GM12864 (cell line): Measurements from ENCODE around the gene ATRIP.

Experiments
- DNase-seq: peaks from one replicate; pipeline ENCODE4 v3.0.0-alpha.2; 2011; ENCODE audit warnings: low read depth
- H3K4me3 ChIP-seq: 2 replicates; pipeline ENCODE4 v1.5.1; 2011; ENCODE audit warnings: mild to moderate bottlenecking, low read depth, low read length, control low read depth
- CTCF ChIP-seq: IDR thresholded peaks from 2 replicates; pipeline ENCODE4 v1.5.1; 2011; ENCODE audit warnings: low read depth, mild to moderate bottlenecking, moderate library complexity, low read length, control low read depth, inconsistent platforms; ENCODE audit errors: missing control alignments

ATRIP gene

DNA sequence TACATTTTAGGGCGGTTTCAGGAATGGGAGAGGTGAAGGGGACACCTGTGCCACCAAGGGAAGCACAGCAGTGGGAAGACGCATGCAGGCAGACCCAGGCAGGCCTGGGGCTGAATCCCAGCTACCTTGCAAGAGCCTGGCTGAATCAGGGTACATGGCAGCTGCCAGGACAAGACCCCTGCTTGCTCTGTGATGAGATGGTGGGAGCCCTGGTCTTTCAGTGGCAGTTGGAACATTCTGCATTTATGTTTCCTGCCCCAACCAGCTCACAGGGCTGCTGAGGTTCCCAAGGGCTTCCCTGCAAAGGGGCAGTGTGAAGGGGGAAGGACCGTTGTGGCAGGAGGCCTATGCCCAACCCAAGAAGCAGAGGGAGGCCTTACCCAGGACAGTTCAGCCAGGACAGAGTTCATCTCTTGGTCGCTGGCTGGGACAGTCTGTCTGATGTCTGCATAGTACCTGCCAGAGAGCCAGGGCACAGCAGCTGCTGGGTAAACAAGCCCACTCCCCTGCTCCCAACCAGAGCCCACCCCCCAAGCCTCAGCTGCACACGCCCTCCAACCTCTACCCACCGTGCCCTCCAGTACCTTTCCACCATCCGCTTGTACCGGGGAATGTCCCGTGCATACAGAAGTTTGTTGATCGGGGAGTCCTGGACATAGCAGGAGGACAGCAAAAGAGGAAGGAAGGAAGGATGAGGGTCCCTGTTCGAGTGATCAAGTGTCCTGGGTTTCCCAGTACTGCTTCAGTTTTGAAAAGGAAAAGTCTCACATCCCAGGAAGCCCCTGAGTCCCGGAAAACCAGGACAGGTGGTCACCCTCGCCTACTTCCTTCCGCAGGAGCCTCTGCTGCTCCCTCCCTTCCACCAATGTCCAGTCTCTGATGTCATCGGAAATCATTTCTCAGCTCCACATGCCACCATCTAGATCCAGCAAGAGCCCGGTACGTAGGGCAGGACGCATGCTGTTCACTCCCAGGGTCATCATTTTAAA, 39.8 kb upstream of the ATRIP start:
- TF ChIP-seq CTCF, result no peak
- H3K4me3 ChIP-seq, result no peak overlapping the region
- no peak for DNase-seq

DNA sequence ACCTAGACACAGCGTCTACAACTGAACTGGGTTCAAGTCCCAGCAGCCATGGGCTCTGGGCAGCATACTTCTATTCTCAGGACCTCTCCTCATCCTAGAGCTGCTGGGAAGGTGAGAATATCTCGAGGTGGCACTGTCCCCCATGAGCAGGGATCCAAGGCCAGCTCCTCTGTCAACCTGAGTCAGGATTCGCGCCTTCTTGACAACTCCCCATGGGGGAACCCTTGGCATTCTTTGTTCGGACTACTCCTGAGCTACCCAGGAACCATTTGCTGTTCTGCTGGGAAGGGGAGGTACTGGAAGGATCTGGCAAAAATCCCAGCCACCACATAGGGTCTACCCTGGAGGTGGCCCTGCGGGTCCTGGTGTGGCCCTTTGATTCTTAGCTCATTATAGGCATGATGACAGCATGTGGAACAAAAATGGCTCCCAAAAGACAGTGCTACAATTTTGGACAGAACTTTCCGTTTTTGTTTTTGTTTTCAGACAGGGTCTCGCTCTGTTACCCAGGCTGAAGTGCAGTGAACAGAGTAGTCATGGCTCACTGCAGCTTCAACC, 38.9 kb upstream of the ATRIP start:
- no peak for TF ChIP-seq CTCF
- no peak for DNase-seq
- no peak overlapping the region for H3K4me3 ChIP-seq

GRCh38 chr3:48408823-48409281, 37.7 kb upstream of the ATRIP start:
- no peak for DNase-seq
- peak; percentile 33 for TF ChIP-seq CTCF
- no peak overlapping the region for H3K4me3 ChIP-seq

- no peak overlapping the region for H3K4me3 ChIP-seq
- no peak for TF ChIP-seq CTCF
- DNase-seq, result no peak
Measured at GRCh38 chr3:48409291-48410201, 37.0 kb upstream of the ATRIP start.

DNA sequence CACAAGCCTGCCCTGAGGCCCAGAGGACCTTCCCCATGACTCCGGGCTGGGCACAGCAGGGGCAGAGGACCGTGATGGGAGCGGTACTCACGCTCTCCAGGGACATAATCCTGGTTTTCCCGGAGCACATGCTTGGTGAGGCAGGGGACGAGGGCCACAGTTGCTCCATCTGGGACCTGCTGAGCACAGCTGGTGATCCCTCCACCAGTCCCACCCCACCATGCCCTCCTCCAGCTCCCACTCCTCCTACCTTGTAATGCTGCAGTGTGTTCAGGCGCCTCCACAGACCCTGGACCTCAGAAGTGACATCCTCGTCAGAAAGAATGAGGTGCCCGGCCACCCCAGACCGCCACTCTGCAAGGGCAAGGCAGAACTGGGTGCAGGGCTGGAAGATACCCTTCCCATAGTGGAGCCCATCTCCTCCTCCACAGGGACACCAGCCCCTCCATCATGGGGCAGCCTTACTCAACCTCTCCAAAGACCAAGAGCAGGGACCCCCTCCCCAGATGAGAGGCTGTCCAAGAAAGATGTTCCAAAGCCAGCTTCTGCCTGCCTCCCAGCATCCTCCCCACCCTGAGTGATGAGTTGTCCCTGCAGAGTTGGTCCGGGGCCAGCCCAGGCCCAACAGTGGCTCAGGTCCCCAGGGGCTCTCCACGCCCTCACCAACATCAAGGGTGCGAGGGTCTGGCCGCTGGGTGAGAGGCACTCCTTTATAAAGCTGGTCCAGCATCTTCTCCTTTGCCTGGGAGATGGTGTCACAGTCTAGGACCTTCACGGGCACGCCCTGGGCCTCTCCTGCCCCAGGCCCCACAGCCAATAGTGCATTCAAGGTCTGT, 36.1 kb upstream of the ATRIP start:
- no peak for TF ChIP-seq CTCF
- no peak for DNase-seq
- H3K4me3 ChIP-seq, result no peak overlapping the region

GRCh38 chr3:48411041-48411588, 35.4 kb upstream of the ATRIP start:
- TF ChIP-seq CTCF, result no peak
- DNase-seq, result no peak
- H3K4me3 ChIP-seq, result no peak overlapping the region
